ENCODE results near the gene DNLZ.
A peak's percentile ranks its signal among the peaks of the same experiment; 100 is the strongest.

The DNLZ gene

DNA sequence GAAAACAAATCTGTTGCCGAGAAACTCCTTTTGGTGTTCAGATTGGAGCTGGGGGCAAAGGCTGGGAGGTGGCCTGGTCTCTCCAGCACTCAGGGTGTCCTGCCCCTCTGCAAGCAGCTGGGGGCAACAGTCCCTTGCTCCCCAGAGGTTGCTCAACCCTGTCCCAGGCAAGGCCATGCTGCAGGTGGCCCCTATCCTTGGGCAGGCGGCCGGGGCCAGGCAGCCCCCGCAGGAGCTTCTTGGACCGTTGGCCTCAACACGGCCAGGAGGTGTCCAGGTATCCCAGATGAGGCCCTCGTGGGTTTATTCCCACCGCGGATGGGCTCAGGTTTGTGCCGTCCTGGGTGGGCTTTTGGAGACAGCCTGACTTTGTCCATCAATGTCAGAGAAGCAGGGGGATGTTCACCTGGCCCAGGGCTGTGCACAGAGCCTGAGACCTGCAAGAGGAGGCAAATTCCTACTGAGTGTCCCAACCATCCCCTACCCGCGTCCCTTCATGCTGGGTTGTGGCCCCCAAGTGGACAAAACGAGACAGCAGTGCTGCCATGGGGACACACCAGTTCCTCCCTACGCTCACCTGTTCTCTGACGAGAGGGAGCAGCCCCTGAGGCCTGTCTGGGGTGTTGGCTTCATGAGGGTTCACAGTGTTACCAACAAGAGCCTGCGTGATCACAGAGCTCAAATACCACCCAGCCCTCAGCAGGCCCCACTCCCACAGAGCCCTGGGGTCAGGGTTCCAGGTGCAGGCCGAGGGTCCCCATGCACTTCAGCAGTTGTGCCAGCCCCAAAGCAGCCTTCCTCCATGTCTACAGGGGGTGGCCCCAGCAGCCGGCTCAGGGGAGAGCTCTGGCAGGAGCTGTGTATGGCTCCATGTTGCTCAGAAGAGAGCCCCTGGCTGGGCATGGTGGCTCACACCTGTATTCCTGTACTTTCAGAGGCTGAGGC, 50.2 kb downstream of the DNLZ start:
- DNase-seq = no peak

DNA sequence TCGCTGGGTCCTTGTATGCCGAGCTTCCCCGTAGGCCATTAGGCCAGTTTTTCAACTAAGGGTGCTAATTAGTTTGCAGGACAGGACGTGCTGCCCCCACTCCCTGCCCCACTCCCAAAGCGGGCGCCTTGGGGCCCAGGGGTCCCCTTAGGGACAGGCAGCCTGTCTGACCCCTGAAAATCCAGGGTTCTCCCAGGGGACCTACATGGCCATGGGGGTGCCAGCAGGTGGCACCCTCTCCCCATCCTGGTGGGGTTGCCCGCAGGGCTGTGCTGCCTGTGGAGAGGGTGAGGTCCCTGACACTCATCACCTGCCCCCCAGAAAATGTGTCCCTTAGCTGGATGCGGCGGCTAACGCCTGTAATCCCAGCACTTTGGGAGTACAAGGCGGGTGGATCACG, 51.1 kb downstream of the DNLZ start:
- DNase-seq = peak; percentile 50

DNA sequence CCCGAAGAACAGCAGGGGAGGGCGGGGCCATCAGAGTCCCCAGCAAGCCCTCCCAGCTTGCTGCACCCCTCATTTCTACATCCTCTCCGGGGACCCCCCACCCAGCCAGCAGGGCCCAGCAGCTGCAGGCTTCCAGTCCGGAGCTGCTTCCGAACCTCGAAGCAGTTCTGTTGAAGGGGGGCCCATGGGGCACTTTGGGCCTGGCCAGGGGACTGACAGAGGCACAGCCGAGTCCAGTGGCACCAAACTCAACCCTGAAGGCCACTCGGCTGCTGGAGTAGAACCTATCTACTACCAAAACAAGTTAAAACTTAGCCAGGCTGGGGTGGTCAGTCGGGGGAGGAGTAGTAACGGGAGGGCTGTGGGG, 51.6 kb downstream of the DNLZ start:
- no peak for DNase-seq

DNA sequence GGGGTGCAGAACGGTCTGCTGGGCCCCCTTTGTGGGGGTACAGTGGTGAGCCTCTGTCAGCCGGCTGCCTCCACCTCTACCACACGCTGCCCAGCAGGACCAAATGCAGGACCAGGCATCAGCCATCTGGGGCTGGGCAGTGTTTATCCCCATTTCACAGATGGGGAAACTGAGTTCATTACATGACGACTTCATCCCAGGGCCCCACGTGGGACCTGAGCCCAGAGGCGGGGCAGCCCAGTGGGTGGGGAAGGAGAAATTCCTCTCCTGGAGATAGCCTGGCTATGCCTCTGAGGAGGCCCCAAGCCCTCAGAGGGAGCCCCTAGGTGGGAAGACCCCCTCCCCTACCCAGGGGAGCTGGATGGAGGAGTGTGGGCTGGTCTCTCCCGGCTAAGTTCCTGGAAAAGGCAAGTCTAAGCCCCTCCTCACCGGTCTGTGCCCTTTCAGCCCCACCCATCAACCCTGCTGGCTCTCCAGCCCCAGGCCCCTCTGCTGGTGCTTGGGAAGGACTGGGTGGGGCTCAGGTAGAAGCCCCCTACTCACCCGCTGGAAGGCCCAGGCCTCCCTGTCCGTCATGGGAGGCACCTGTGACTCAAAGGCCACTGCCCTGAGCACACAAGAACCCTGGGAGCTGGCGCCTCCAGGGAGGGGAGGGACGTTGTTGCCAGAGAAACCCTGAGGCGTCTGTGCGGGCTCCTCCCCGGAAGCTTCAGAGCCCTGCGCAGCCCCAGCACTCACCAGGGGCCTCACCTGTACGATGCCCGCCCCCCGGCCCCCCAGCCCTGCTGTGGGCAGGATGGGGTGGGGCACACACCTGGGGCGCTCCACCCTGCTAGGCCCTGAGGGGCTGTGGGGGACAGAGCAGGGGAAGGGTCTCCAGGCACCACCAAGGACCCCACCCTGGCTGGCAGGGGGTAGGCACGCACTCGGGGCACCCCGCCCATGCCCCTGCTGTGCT, 52.2 kb downstream of the DNLZ start:
- no peak for DNase-seq

DNA sequence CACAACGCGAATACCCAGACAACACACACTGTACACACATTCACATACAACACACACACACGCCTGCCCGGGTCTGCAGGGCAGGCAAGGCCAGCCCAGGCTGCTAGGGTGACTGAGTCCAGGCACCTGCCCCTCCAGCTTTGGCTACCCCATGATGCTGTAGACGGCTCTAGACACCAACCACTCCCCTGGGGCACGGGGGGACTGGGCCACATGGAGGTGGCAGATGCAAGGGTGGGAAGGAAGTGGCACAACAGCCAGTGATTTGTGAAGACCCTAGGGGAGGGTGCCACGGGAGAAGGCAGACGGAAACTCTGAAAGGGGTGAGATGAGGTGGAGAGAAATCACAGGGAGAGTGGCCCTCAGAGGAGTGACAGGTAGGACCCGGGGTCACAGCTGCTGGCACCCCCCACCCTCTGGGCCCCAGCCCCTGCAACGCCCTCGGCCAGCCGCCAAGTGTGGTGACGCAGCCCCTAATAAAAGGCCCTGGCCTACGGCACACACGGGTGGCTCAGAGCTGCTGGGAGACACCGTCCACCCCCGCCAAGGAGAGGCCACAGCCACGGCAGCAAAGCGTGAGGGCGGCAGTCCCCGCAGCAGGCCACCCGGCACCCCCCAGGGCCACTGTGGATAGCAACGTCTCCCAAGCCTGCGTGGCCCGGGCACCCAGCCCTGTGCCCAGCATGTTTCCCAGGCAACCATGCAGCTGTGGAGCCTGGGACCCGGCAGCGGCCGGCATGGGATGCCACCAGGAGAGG, 53.1 kb downstream of the DNLZ start:
- DNase-seq = no peak

DNA sequence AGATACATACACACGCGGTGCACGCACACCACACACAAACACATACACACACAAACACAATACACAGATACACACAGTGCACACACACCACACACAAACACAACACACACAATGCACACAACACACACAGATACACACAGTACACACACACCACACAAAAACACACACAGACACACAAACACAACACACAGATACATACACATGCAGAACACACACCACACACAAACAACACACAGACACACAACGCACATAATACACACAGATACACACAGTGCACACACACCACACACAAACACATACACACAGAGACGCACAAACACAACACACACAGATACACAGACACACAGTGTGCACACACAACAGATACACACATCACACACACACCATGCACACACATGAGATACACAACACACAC, 53.7 kb downstream of the DNLZ start:
- DNase-seq = no peak
